ENCODE results near the gene DIDO1. TPM values are rescaled to one million over a fixed set of nuclear protein-coding genes. Genes with fewer than 3 reads are reported as not detected.

The DIDO1 gene
- total and polyA plus RNA-seq, 9 of the 15 experiments (the other 6 are each of a cell fraction or from before 2014, with no cell fraction given), result 4.4 to 46.8 (median 31.2) TPM

GRCh38 chr20:62926229-62927127, at the start of gene DIDO1 (continued):
- TF ChIP-seq CREB5 (CRISPR knock-in tag; IDR thresholded peaks at IDR 0.05) (no peak), NUFIP1 (IDR thresholded peaks at IDR 0.05; ENCODE audit: partially characterized antibody) (no peak), ZNF785 (CRISPR knock-in tag; IDR thresholded peaks at IDR 0.05) (no peak), ZNF431 (CRISPR knock-in tag; IDR thresholded peaks at IDR 0.05) (no peak), IRF2 (CRISPR knock-in tag; IDR thresholded peaks at IDR 0.05) (no peak), HOXB6 (CRISPR knock-in tag; IDR thresholded peaks at IDR 0.05; ENCODE audit: borderline replicate concordance) (no peak), STAT5A (IDR thresholded peaks at IDR 0.05; ENCODE audit: borderline replicate concordance, low read length) (no peak), STAT6 (CRISPR knock-in tag; IDR thresholded peaks at IDR 0.05) (no peak), FOXK2 (conservative IDR thresholded peaks at IDR 0.05 in 1 of 2, IDR thresholded peaks at IDR 0.05 in 1 of 2; ENCODE audit: low read depth in 2 of 2) (no peak), KAT7 (CRISPR knock-in tag; IDR thresholded peaks at IDR 0.05; ENCODE audit: borderline replicate concordance) (peak; percentile 70), CTCFL (IDR thresholded peaks at IDR 0.05; ENCODE audit: borderline replicate concordance, insufficient read depth, low read depth, low read length, poor library complexity, severe bottlenecking) (peak; percentile 71), CHCHD3 (CRISPR knock-in tag; IDR thresholded peaks at IDR 0.05) (no peak), MTA2 (IDR thresholded peaks at IDR 0.05; ENCODE audit: low read depth) (no peak), PCBP2 (IDR thresholded peaks at IDR 0.05; ENCODE audit: low read depth, low read length, poor library complexity, severe bottlenecking) (no peak), RBBP5 (IDR thresholded peaks at IDR 0.05; ENCODE audit: borderline replicate concordance, insufficient read depth, low read length, poor library complexity, severe bottlenecking) (no peak), TCF3 (CRISPR knock-in tag; IDR thresholded peaks at IDR 0.05) (no peak), THRAP3 (IDR thresholded peaks at IDR 0.05; ENCODE audit: borderline replicate concordance) (no peak), COPS2 (conservative IDR thresholded peaks at IDR 0.05) (no peak), MYC (IDR thresholded peaks at IDR 0.05; ENCODE audit: low read depth, low read length) (peak; percentile 76), MYC (CRISPR knock-in tag; IDR thresholded peaks at IDR 0.05; ENCODE audit: borderline replicate concordance, low read depth) (no peak), DPF2 (IDR thresholded peaks at IDR 0.05) (no peak), SREBF1 (IDR thresholded peaks at IDR 0.05; ENCODE audit: borderline replicate concordance, low read depth, low read length) (no peak)

Measured in K562 (cell line).